Stimulated activated CD4-positive, alpha-beta T cell treated with anti-CD3 and anti-CD28 coated beads, Interleukin-12 subunit alpha, Interleukin-12 subunit beta, amount 100 ng/mL, for 48 hours (primary cell): ENCODE results near the gene PTPN23.

Experiments used
- DNase-seq, 3 donors: peaks; one replicate each; pipeline ENCODE4 v3.0.0-alpha.2; 2020; ENCODE audit warnings: low read depth in 2 of 3, low spot score in 1 of 3

Gene PTPN23

DNA sequence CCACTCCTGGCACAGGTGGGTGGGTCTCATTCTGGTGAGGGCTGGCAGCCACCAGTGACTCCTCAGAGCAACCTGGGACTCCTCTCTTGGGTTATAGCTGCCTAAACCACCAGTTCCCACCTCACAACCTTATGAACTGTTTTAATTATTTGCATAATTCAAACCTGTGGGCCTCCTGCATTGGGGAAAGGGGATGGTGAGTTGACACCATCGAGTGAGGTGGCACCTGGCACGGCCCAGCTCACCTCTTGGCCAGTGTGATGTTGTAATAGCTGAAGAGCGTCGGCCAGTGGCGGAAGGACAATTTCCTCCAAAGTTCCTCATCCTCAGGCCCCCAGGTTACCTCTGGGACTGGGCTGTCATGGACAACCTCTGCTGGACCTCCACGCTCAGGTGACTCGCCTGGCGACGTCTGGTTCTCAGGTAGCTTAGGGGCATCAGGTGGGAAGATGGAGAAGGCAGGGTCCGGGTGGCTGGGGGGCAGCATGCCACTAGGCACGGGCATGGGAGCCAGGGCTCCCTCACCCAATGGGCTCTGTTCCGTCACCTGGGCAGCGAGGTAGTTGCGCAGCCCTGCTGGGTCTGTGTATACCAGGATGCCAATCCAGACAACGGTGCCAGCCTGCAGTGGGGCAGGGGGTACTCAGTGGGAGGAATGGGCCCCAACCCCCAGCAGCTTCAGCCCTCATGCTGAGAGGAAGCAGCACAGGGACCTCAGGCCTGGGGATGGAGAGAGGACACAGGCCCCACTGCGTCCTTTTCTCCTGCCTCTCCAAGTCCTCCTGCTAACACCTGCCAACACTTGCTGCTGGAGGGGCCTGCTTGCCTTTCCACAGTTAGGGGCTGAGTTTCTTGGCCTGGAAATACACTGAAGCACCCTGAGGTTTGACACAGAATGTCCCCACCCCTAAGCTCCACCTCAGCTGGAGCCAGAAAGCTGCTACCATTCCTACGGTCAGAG, 38.5 kb downstream of the PTPN23 start:
- DNase-seq = no peak

DNA sequence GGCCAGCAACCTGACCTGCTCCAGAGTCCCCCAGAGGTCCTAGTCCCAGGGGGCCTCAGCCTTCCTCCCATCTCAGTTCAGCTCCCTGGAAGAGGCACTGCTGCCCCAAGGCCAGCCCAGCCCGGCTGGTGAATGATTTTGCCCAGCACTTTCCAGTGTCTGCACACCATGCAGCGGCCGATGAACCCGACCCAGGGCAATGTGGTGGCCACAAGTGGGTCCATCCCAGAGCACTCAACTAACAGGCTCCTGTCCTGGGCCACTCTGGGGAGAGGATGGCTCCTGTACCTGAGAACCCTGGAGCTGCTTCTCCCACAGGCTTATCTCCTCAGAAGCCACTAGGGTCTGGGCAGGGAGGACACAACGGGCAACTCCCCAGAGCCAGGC, 39.2 kb downstream of the PTPN23 start:
- no peak for DNase-seq

GRCh38 chr3:47420511-47421484, 40.0 kb downstream of the PTPN23 start:
- peak; percentile 84 to 97 (median 89) for DNase-seq

- no peak for DNase-seq
Measured at GRCh38 chr3:47421741-47422649, 41.2 kb downstream of the PTPN23 start.

DNA sequence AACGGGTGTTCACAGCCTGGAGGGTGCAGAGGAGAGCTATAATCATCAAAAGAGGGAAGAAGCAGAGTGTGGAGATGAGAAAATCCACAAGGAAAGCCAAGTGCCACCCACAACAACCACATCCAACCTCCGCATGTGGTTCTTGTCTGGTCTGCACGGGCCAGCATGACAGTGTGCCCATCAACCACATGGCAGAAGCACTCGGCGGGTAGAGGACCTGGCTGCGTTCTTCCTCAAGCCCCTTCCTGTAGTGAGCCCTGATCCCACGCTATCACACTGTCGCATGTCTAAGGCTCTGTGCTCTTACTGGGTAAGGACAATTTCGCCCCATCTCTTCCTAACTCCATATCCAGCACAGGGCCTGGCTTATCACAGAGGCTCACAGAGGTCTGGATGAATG, 41.9 kb downstream of the PTPN23 start:
- no peak for DNase-seq

GRCh38 chr3:47423548-47424145, 42.8 kb downstream of the PTPN23 start:
- DNase-seq = no peak

GRCh38 chr3:47424434-47425382, 43.9 kb downstream of the PTPN23 start:
- no peak for DNase-seq

- no peak for DNase-seq
Measured at GRCh38 chr3:47425383-47425778, 44.6 kb downstream of the PTPN23 start.

GRCh38 chr3:47425959-47426358, 45.1 kb downstream of the PTPN23 start:
- no peak for DNase-seq

- DNase-seq = no peak
Measured at GRCh38 chr3:47427866-47428265, 47.0 kb downstream of the PTPN23 start.

GRCh38 chr3:47428662-47429061, 47.8 kb downstream of the PTPN23 start:
- no peak for DNase-seq

GRCh38 chr3:47429476-47430270, 48.9 kb downstream of the PTPN23 start:
- no peak for DNase-seq

DNA sequence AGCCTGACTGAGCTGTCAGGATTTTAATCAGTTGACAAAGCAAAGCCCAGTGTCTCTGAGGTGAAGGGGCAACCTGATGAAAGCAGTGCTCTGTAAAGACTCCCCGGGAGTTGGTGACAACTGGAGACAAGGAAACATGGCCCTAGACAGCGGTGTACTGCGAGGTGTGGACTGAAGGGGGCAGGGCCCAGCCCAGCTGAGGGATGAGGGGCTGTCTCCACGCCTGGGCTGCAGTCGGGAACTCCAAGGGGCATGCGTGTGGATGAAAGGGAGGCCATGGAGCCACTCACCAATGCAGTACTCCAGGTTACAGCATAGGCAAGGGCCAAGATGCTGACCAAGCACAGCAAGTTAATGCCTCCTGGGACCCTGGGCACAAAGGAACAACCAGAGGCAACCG, 49.8 kb downstream of the PTPN23 start:
- DNase-seq = no peak

GRCh38 chr3:47431225-47431624, 50.4 kb downstream of the PTPN23 start:
- DNase-seq = no peak

DNA sequence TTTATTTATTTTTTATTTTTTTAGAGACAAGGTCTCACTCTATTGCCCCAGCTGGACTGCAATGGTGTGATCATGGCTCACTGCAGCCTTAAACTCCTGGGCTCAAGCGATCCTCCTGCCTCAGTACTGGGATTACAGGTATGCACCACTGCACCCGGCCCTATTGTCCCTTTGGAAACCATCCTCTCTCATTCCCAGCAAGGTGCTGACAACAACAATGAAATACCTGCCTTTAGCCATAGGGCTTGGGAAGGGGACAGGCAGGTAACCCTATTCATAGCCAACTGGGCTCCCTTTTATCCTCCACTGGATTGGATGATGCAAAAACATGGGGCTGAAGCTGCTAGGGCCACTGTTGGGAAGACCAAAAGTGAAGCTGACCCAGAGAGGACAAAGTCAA, 51.9 kb downstream of the PTPN23 start:
- DNase-seq = no peak

- DNase-seq = no peak
Measured at GRCh38 chr3:47433796-47434195, 53.0 kb downstream of the PTPN23 start.

DNA sequence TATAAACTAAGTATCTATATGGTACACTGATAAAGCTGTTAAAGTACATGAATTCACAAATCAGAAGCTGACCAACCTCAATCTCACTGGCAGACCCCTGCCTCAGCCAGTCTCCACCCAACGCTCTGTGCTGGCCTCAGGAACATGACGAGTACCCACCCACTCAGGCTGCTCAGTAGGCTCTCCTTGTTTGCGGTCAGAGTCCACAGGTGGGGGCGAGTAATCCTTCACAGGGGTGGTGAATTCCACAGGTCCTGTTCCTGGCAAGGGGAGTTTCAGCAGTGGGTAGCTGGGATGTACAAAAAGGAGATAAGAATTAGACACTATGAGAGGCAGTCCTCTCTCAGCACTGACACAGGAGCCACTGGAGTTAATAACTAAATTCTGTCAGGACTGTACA, 54.0 kb downstream of the PTPN23 start:
- DNase-seq = no peak

GRCh38 chr3:47436180-47436579, 55.4 kb downstream of the PTPN23 start:
- DNase-seq = no peak
